ENCODE measurements around the gene SMAD5. TPM values are rescaled to one million over a fixed set of nuclear protein-coding genes. Genes with fewer than 3 reads are reported as not detected.

SMAD5 gene
- total RNA-seq, 1 experiment from 2014 or later: 106 TPM

GRCh38 chr5:136221340-136221739, 88.7 kb downstream of the SMAD5 start:
- intact Hi-C loops (cut with micrococcal nuclease): no loop called here
- CTCF ChIA-PET: interaction anchor here (1.0 to 7.9 kb wide), 4 partner anchors 8 to 333 kb away, joined by 4 to 78 read pairs (median 6); no protein-coding TSS in a partner anchor
- peaks cover 16% of the 10 kb centered on the region for H3K27me3 Mint-ChIP-seq (ENCODE audit: insufficient read depth, unreplicated experiment)
- no peaks in the 10 kb centered on the region for H3K36me3 Mint-ChIP-seq (ENCODE audit: insufficient read depth, unreplicated experiment)
- H3K9me3 Mint-ChIP-seq (ENCODE audit: unreplicated experiment): peaks cover 7% of the 10 kb centered on the region
- peaks cover 6% of the 10 kb centered on the region for H3K4me1 Mint-ChIP-seq (ENCODE audit: insufficient read depth, unreplicated experiment)
- POLR2A ChIA-PET: interaction anchor here (0.6 kb wide), 1 partner anchor 391 kb away, joined by 4 read pairs; no protein-coding TSS in a partner anchor
- no peak overlapping the region for H3K27ac Mint-ChIP-seq (ENCODE audit: low read depth, unreplicated experiment)
- H3K4me3 Mint-ChIP-seq (ENCODE audit: unreplicated experiment): no peak overlapping the region
- no TSS peak for BruUV-seq (replicated peaks)
- TF ChIP-seq CTCF (IDR thresholded peaks at IDR 0.05; ENCODE audit: unreplicated experiment): no peak
- no peak for DNase-seq (ENCODE audit: unreplicated experiment)

GRCh38 chr5:136222580-136223235, 90.1 kb downstream of the SMAD5 start:
- BruUV-seq (replicated peaks): no TSS peak
- peak; percentile 43 for DNase-seq (ENCODE audit: unreplicated experiment)
- H3K9me3 Mint-ChIP-seq (ENCODE audit: unreplicated experiment): peaks cover 7% of the 10 kb centered on the region
- no peak overlapping the region for H3K27ac Mint-ChIP-seq (ENCODE audit: low read depth, unreplicated experiment)
- H3K4me3 Mint-ChIP-seq (ENCODE audit: unreplicated experiment): no peak overlapping the region
- H3K4me1 Mint-ChIP-seq (ENCODE audit: insufficient read depth, unreplicated experiment): peaks cover 6% of the 10 kb centered on the region
- peaks cover 30% of the 10 kb centered on the region for H3K27me3 Mint-ChIP-seq (ENCODE audit: insufficient read depth, unreplicated experiment)
- ChIA-PET CTCF (interaction anchor here (0.6 to 7.9 kb wide), 6 partner anchors 10 to 471 kb away, joined by 3 to 78 read pairs (median 4); no protein-coding TSS in a partner anchor), POLR2A (no interaction called here)
- TF ChIP-seq CTCF (IDR thresholded peaks at IDR 0.05; ENCODE audit: unreplicated experiment): no peak
- no peaks in the 10 kb centered on the region for H3K36me3 Mint-ChIP-seq (ENCODE audit: insufficient read depth, unreplicated experiment)
- intact Hi-C loops (cut with micrococcal nuclease): no loop called here

- no TSS peak for BruUV-seq (replicated peaks)
- H3K36me3 Mint-ChIP-seq (ENCODE audit: insufficient read depth, unreplicated experiment): no peaks in the 10 kb centered on the region
- no peak for DNase-seq (ENCODE audit: unreplicated experiment)
- ChIA-PET POLR2A (no interaction called here), CTCF (interaction anchor here (0.6 to 7.9 kb wide), 5 partner anchors 13 to 395 kb away, joined by 3 to 78 read pairs (median 4); no protein-coding TSS in a partner anchor)
- intact Hi-C loops (cut with micrococcal nuclease): no loop called here
- H3K27ac Mint-ChIP-seq (ENCODE audit: low read depth, unreplicated experiment): no peak overlapping the region
- TF ChIP-seq CTCF (IDR thresholded peaks at IDR 0.05; ENCODE audit: unreplicated experiment): no peak
- H3K9me3 Mint-ChIP-seq (ENCODE audit: unreplicated experiment): peaks cover 7% of the 10 kb centered on the region
- peaks cover 6% of the 10 kb centered on the region for H3K4me1 Mint-ChIP-seq (ENCODE audit: insufficient read depth, unreplicated experiment)
- no peak overlapping the region for H3K4me3 Mint-ChIP-seq (ENCODE audit: unreplicated experiment)
- H3K27me3 Mint-ChIP-seq (ENCODE audit: insufficient read depth, unreplicated experiment): peaks cover 60% of the 10 kb centered on the region
Measured at GRCh38 chr5:136225796-136226195, 93.2 kb downstream of the SMAD5 start.

GRCh38 chr5:136226401-136226800, 93.8 kb downstream of the SMAD5 start:
- H3K4me3 Mint-ChIP-seq (ENCODE audit: unreplicated experiment): no peak overlapping the region
- peaks cover 66% of the 10 kb centered on the region for H3K27me3 Mint-ChIP-seq (ENCODE audit: insufficient read depth, unreplicated experiment)
- CTCF ChIA-PET: interaction anchor here (1.4 to 7.9 kb wide), 3 partner anchors 13 to 24 kb away, joined by 3 to 78 read pairs (median 6); no protein-coding TSS in a partner anchor

More at GRCh38 chr5:136226401-136226800, 93.8 kb downstream of the SMAD5 start:
- no peak overlapping the region for H3K27ac Mint-ChIP-seq (ENCODE audit: low read depth, unreplicated experiment)
- no TSS peak for BruUV-seq (replicated peaks)
- H3K36me3 Mint-ChIP-seq (ENCODE audit: insufficient read depth, unreplicated experiment): no peaks in the 10 kb centered on the region
- DNase-seq (ENCODE audit: unreplicated experiment): no peak
- TF ChIP-seq CTCF (IDR thresholded peaks at IDR 0.05; ENCODE audit: unreplicated experiment): no peak
- POLR2A ChIA-PET: no interaction called here
- H3K9me3 Mint-ChIP-seq (ENCODE audit: unreplicated experiment): peaks cover 2% of the 10 kb centered on the region
- intact Hi-C loops (cut with micrococcal nuclease): no loop called here
- peaks cover 6% of the 10 kb centered on the region for H3K4me1 Mint-ChIP-seq (ENCODE audit: insufficient read depth, unreplicated experiment)

Data from MCF 10A (cell line).